ENCODE measurements around the gene FHOD1. TPM values are rescaled to one million over a fixed set of nuclear protein-coding genes. Genes with fewer than 3 reads are reported as not detected.

The FHOD1 gene
- total RNA-seq, 1 experiment from 2014 or later: 45.5 TPM

- ATAC-seq: peak; percentile 72
- POLR2A ChIA-PET (ENCODE audit: unreplicated experiment): no interaction called here
- peaks cover 23% of the 10 kb centered on the region for H3K4me1 ChIP-seq (ENCODE audit: insufficient read depth, low read length)
- TF ChIP-seq EZH2 (IDR thresholded peaks at IDR 0.05; ENCODE audit: low read length, unreplicated experiment) (no peak), EZH2phosphoT487 (IDR thresholded peaks at IDR 0.05; ENCODE audit: borderline replicate concordance, low read length) (no peak), CTCF (conservative IDR thresholded peaks at IDR 0.05; ENCODE audit: low read depth, low read length) (peak; percentile 54)
- H4K20me1 ChIP-seq (ENCODE audit: low read length): no peaks in the 10 kb centered on the region
- H3K4me2 ChIP-seq (ENCODE audit: low read length): peak within 1 kb of the TSS; percentile 92
- peak within 1 kb of the TSS; percentile 99 for H3K27ac ChIP-seq (ENCODE audit: low read length)
- CTCF ChIA-PET: no interaction called here
- H3K27me3 ChIP-seq (ENCODE audit: low read length): no peaks in the 10 kb centered on the region
- no peaks in the 10 kb centered on the region for H3F3A ChIP-seq (ENCODE audit: low read length, unreplicated experiment)
- DNase-seq: peak; percentile 74
- no TSS peak for BruUV-seq (replicated peaks)
- H2AFZ ChIP-seq (ENCODE audit: low read length): peak within 1 kb of the TSS; percentile 65
- H3K9me2 ChIP-seq (replicated peaks; ENCODE audit: low read length): no peaks in the 10 kb centered on the region
- H3K9me3 ChIP-seq (ENCODE audit: low read length): no peaks in the 10 kb centered on the region
- peaks cover 6% of the 10 kb centered on the region; the same call in 1 of the 2 replicates for H3K79me2 ChIP-seq (ENCODE audit: low read length)
- 0 out of 2 replicates have a peak, but pooled peaks cover 4% of the 10 kb centered on the region for H3K36me3 ChIP-seq (ENCODE audit: low read depth, low read length)
- intact Hi-C loops (cut with micrococcal nuclease): loop anchor here (5.0 kb wide), 1 partner anchor 68 kb away; no protein-coding TSS in a partner anchor
- H3K9ac ChIP-seq (ENCODE audit: low read length): peak within 1 kb of the TSS; percentile 86
- peak within 1 kb of the TSS; percentile 71 for H3K4me3 ChIP-seq (ENCODE audit: low read length)
Observed at GRCh38 chr16:67279296-67280089, 32.2 kb upstream of the FHOD1 start, which contains the start of gene PLEKHG4. PLEKHG4 (plus strand) TSS chr16:67279532; CDS start chr16:67280045, 513 bp downstream.

- peak overlapping the region; percentile 92 for H3K4me2 ChIP-seq (ENCODE audit: low read length)
- no peaks in the 10 kb centered on the region for H3K27me3 ChIP-seq (ENCODE audit: low read length)
- H3K9ac ChIP-seq (ENCODE audit: low read length): peak overlapping the region; percentile 86
- no TSS peak for BruUV-seq (replicated peaks)
- no peaks in the 10 kb centered on the region for H4K20me1 ChIP-seq (ENCODE audit: low read length)
- H2AFZ ChIP-seq (ENCODE audit: low read length): peak overlapping the region; percentile 65
- peak overlapping the region; percentile 71 for H3K4me3 ChIP-seq (ENCODE audit: low read length)
- no peaks in the 10 kb centered on the region for H3K9me2 ChIP-seq (replicated peaks; ENCODE audit: low read length)
- intact Hi-C loops (cut with micrococcal nuclease): loop anchor here (5.0 kb wide), 1 partner anchor 68 kb away; no protein-coding TSS in a partner anchor
- ATAC-seq (peak; percentile 13), DNase-seq (no peak)
- no peaks in the 10 kb centered on the region for H3F3A ChIP-seq (ENCODE audit: low read length, unreplicated experiment)
- peaks cover 6% of the 10 kb centered on the region; the same call in 1 of the 2 replicates for H3K79me2 ChIP-seq (ENCODE audit: low read length)
- H3K9me3 ChIP-seq (ENCODE audit: low read length): no peaks in the 10 kb centered on the region
- POLR2A ChIA-PET (ENCODE audit: unreplicated experiment): no interaction called here
- TF ChIP-seq CTCF (conservative IDR thresholded peaks at IDR 0.05; ENCODE audit: low read depth, low read length) (peak; percentile 52), EZH2phosphoT487 (IDR thresholded peaks at IDR 0.05; ENCODE audit: borderline replicate concordance, low read length) (no peak), EZH2 (IDR thresholded peaks at IDR 0.05; ENCODE audit: low read length, unreplicated experiment) (no peak)
- peaks cover 23% of the 10 kb centered on the region for H3K4me1 ChIP-seq (ENCODE audit: insufficient read depth, low read length)
- H3K27ac ChIP-seq (ENCODE audit: low read length): peak overlapping the region; percentile 99
- CTCF ChIA-PET: no interaction called here
- 0 out of 2 replicates have a peak, but pooled peaks cover 4% of the 10 kb centered on the region for H3K36me3 ChIP-seq (ENCODE audit: low read depth, low read length)
Observed at GRCh38 chr16:67278773-67279295, 31.6 kb upstream of the FHOD1 start.
